Liver (tissue), 3 donors: ENCODE data around the gene CDCA5.

ENCODE experiments used
- CTCF ChIP-seq: fragments of 150-350 bp; IDR thresholded peaks from 2 replicates; pipeline ENCODE4 v1.5.1; 2017; ENCODE audit warnings: improper control_type of control experiment, low read depth, low read length; ENCODE audit not compliant: missing input control
- MAX ChIP-seq: IDR thresholded peaks from 2 replicates; pipeline ENCODE4 v1.6.1; 2016; ENCODE audit warnings: antibody characterized with exemption
- NR2F2 ChIP-seq: IDR thresholded peaks from 2 replicates; pipeline ENCODE4 v1.6.1; 2016; ENCODE audit warnings: antibody characterized with exemption
- RAD21 ChIP-seq, 2 donors: IDR thresholded peaks; 2 replicates each; pipeline ENCODE4 v1.6.1; 2016; ENCODE audit warnings: antibody characterized with exemption in 2 of 2, mild to moderate bottlenecking in 2 of 2
- TAF1 ChIP-seq: conservative IDR thresholded peaks from 2 replicates; pipeline ENCODE4 v1.6.1; 2016; ENCODE audit warnings: antibody characterized with exemption, mild to moderate bottlenecking
- YY1 ChIP-seq: IDR thresholded peaks from 2 replicates; pipeline ENCODE4 v1.6.1; 2016; ENCODE audit warnings: antibody characterized with exemption, mild to moderate bottlenecking
- ZBTB33 ChIP-seq: IDR thresholded peaks from 2 replicates; pipeline ENCODE4 v1.6.1; 2016; ENCODE audit warnings: antibody characterized with exemption
- donor health status: healthy.
- donor health status: healthy.

GRCh38 chr11:65047581-65048422 lies 36.0 kb downstream of the CDCA5 start:
- no peak for TF ChIP-seq MAX
- TF ChIP-seq YY1 = no peak
- no peak for TF ChIP-seq CTCF
- TF ChIP-seq RAD21 (IDR thresholded peaks at IDR 0.05) = no peak
- TF ChIP-seq ZBTB33 = no peak
- TF ChIP-seq NR2F2 = no peak
- no peak for TF ChIP-seq TAF1
